ENCODE measurements around the gene DUSP19. TPM values are rescaled to one million over a fixed set of nuclear protein-coding genes. Genes with fewer than 3 reads are reported as not detected.

DUSP19 gene
- total and polyA plus RNA-seq, 10 of the 15 experiments (the other 5 are each of a cell fraction or from before 2014, with no cell fraction given): 0.16 to 1.7 (median 0.57) TPM

DNA sequence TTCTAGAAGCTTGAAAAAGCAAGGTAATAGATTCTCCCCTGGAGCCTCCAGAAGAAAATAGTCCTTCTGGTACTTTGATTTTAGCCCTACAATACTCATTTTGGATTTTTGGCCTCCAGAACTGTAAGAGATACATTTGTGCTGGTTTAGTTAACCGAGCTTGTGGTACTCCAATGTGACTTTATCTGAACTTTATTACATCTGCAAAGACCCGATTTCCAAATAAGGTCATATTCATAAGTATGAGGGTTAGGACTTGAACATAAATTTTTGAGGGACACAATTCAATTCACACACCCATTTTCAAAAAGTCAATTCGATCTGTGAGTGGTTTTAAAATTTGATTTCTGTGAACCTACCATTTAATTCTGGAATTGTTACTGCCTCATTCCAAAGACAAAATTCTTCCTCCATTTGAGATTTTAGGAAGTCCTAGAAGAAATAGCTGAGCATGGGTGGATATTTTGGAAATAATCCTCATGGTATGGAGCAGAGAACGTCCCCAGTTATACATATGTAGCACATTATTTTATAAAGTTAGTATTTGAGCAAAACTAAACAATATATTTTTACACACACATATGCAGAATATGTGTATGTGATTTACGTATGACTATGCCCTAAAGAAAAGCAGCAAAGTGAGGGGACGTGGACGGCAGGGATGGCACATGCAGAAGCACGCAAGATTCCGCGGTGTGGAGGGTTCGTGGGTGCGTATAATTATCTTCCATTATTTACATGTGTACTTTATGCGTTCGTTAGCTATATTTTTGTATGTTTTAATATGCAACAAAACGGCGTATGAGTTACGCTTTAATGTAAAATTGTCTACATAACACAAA is 44.8 kb downstream of the DUSP19 start (continued):
- TF ChIP-seq, protein P1, sequence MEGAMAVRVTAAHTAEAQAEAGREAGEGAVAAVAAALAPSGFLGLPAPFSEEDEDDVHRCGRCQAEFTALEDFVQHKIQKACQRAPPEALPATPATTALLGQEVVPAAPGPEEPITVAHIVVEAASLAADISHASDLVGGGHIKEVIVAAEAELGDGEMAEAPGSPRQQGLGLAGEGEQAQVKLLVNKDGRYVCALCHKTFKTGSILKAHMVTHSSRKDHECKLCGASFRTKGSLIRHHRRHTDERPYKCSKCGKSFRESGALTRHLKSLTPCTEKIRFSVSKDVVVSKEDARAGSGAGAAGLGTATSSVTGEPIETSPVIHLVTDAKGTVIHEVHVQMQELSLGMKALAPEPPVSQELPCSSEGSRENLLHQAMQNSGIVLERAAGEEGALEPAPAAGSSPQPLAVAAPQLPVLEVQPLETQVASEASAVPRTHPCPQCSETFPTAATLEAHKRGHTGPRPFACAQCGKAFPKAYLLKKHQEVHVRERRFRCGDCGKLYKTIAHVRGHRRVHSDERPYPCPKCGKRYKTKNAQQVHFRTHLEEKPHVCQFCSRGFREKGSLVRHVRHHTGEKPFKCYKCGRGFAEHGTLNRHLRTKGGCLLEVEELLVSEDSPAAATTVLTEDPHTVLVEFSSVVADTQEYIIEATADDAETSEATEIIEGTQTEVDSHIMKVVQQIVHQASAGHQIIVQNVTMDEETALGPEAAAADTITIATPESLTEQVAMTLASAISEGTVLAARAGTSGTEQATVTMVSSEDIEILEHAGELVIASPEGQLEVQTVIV (IDR thresholded peaks at IDR 0.05; ENCODE audit: borderline replicate concordance, partially characterized antibody): no peak
- TF ChIP-seq, protein P2, sequence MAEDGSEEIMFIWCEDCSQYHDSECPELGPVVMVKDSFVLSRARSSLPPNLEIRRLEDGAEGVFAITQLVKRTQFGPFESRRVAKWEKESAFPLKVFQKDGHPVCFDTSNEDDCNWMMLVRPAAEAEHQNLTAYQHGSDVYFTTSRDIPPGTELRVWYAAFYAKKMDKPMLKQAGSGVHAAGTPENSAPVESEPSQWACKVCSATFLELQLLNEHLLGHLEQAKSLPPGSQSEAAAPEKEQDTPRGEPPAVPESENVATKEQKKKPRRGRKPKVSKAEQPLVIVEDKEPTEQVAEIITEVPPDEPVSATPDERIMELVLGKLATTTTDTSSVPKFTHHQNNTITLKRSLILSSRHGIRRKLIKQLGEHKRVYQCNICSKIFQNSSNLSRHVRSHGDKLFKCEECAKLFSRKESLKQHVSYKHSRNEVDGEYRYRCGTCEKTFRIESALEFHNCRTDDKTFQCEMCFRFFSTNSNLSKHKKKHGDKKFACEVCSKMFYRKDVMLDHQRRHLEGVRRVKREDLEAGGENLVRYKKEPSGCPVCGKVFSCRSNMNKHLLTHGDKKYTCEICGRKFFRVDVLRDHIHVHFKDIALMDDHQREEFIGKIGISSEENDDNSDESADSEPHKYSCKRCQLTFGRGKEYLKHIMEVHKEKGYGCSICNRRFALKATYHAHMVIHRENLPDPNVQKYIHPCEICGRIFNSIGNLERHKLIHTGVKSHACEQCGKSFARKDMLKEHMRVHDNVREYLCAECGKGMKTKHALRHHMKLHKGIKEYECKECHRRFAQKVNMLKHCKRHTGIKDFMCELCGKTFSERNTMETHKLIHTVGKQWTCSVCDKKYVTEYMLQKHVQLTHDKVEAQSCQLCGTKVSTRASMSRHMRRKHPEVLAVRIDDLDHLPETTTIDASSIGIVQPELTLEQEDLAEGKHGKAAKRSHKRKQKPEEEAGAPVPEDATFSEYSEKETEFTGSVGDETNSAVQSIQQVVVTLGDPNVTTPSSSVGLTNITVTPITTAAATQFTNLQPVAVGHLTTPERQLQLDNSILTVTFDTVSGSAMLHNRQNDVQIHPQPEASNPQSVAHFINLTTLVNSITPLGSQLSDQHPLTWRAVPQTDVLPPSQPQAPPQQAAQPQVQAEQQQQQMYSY (CRISPR knock-in tag; IDR thresholded peaks at IDR 0.05): no peak
- no peak for TF ChIP-seq RELA (IDR thresholded peaks at IDR 0.05; ENCODE audit: borderline replicate concordance, partially characterized antibody)
- TF ChIP-seq YBX1 (IDR thresholded peaks at IDR 0.05): no peak
- no peak for TF ChIP-seq TCF12 (IDR thresholded peaks at IDR 0.05; ENCODE audit: low read depth, low read length)
- TF ChIP-seq NRF1 (conservative IDR thresholded peaks at IDR 0.05; ENCODE audit: low read depth, low read length): no peak
- TF ChIP-seq, protein P3, sequence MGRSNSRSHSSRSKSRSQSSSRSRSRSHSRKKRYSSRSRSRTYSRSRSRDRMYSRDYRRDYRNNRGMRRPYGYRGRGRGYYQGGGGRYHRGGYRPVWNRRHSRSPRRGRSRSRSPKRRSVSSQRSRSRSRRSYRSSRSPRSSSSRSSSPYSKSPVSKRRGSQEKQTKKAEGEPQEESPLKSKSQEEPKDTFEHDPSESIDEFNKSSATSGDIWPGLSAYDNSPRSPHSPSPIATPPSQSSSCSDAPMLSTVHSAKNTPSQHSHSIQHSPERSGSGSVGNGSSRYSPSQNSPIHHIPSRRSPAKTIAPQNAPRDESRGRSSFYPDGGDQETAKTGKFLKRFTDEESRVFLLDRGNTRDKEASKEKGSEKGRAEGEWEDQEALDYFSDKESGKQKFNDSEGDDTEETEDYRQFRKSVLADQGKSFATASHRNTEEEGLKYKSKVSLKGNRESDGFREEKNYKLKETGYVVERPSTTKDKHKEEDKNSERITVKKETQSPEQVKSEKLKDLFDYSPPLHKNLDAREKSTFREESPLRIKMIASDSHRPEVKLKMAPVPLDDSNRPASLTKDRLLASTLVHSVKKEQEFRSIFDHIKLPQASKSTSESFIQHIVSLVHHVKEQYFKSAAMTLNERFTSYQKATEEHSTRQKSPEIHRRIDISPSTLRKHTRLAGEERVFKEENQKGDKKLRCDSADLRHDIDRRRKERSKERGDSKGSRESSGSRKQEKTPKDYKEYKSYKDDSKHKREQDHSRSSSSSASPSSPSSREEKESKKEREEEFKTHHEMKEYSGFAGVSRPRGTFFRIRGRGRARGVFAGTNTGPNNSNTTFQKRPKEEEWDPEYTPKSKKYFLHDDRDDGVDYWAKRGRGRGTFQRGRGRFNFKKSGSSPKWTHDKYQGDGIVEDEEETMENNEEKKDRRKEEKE (IDR thresholded peaks at IDR 0.05): no peak
- TF ChIP-seq, protein P4, sequence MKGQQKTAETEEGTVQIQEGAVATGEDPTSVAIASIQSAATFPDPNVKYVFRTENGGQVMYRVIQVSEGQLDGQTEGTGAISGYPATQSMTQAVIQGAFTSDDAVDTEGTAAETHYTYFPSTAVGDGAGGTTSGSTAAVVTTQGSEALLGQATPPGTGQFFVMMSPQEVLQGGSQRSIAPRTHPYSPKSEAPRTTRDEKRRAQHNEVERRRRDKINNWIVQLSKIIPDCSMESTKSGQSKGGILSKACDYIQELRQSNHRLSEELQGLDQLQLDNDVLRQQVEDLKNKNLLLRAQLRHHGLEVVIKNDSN (IDR thresholded peaks at IDR 0.05; ENCODE audit: borderline replicate concordance, extremely low read length, insufficient read depth, low read depth, low read length): no peak
